ENCODE measurements around the gene PHLDA3.

The PHLDA3 gene

DNA sequence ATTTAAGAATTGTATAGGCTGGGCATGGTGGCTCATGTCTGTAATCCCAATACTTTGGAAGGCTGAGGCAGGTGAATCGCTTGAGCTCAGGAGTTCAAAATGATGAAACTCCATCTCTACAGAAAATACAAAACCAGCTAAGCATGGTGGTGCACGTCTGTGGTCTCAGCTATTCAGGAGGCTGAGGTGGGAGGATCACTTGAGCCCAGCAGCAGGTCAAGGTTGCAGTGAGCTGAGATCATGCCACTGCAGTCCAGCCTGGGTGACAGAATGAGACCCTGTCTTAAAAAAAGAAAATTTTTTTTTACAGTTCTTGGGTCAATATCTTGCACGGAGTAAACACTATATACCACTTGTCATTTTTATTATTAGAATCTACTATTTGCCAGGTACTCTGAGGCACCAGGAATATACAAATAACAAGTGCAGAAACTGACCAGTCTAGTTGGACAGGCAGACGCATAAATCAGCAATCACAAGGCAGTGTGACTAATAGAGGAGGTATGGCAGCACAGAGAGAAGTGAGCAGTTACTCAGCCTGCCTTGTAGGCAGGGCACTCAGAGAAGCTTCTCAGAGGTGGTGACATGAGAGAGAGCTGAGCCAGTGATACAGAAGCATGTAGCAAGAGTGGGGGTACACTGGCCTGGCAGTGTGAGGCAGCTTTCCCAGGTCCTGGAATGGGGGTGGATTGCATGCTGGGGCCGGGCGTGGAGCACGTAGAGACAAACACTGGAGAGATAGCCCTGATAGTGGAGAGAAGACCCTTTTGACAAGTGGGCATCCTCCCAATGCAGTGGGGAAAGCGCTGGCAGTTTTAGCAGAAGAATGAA, 8.0 kb downstream of the PHLDA3 start:
- DNase-seq: peak; percentile 9

DNA sequence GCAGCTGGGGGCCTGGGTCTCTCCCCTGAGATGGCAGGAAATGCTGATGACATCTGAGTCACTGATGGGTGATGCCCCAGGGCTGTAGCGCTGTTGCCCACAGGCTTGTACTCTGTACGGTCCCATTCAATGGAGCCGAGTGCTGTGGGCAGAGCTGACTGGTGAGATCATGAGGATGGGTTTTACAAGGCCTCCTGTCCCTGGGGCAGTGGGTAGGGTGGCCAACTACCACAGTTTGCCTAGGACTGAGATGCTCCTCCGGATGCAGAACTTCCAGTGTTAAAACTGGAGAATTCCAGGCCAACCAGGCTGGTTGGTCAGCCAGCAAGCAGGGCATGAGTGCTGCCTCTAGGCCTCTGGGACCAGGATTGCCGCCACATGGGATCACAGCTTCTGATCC, 9.2 kb downstream of the PHLDA3 start:
- no peak for DNase-seq

DNA sequence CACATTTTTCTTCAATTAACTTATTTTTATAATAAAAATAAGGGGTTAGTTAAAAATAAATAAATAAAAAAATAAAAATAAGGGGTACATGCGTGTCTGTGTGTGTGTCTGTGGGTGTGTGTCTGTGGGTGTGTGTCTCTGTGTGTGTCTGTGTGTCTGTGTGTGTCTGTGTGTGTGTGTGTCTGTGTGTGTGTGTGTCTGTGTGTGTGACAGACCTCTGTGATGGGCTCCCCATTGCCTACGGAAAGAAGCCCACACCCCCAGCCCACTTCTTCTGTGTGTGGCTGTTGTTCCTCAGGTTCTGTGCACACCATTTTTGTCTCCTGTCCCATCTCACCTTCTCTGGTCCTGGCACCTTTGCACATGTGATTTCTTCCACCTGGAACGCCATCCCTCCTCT, 9.9 kb downstream of the PHLDA3 start:
- no peak for DNase-seq

DNA sequence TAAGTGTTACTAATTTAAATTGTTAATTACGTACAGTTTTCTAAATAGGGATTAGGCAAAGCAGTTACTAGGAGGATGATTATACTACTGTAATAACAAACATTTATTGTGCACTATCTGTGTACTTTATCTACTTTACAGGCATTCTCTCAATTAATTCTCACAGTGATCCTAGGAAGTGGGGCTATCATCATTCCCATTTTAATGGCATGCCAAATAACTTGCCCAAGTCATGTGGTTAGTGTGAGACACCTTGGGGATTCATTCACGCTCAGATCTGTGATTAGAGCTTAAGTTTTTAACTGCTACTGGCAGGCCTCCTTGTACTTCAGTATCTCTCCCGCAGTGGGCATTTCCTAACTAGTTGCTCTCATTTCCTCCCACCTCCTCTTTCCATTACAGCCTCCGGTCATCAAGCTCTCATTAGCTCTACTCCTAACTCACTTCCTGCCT, 11.5 kb downstream of the PHLDA3 start:
- no peak for DNase-seq

DNA sequence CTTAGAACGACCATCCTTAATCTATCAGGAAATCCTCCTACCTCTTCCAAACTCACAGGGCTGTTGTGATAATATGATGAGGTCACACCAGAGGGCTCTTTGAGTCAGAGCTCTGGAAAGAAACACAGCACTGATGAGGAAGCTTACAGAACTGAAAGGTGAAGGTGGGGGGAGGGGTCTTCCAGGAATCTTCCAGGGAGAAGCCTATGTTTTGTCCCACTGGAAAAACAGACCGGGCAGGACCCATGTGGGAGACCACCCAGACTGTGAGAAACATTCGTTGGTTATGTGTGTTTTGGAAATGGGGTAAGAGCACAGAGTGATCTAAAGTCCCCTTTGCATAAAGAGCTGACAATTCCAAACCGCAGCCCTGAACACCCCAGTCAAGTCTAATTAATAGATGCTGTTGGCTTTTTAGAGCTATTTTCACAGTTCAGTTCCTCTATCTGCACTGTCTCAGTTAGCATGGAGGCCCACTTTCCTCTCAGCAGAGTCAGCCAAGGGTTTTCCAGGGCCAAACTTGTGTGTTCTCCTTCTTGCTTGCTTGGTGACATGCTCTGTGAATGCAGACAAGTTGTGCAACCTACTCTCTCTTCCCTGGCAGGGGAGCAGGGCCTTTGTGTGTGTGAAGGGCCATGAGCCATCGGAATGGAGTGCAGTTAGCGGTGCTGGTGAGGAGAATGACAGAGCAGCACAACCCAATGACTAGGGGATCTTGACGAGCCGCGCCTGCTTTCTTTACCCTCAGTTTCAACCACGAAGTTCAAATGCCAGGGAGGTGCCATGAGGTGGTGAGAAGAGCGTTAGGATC, 12.3 kb downstream of the PHLDA3 start:
- no peak for DNase-seq

DNA sequence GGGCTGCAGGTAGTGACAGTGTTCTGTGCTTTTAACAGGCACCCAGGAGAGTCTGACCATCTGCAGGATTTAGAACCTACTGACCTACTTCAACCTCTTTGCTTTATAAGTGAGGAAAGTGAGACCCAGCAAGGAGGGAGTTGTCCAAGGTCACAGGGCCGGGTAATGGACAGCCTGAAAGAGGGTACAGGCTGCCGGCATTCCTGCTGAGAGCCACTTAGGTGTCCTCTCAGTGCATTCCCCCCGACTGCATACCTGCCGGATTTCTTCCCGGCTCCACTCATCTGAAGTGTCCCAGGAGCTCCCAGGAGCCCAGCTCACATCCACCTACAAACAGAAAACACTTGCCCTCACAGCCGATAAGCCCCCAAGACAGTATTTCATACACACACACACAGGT, 13.9 kb downstream of the PHLDA3 start:
- DNase-seq: no peak

DNA sequence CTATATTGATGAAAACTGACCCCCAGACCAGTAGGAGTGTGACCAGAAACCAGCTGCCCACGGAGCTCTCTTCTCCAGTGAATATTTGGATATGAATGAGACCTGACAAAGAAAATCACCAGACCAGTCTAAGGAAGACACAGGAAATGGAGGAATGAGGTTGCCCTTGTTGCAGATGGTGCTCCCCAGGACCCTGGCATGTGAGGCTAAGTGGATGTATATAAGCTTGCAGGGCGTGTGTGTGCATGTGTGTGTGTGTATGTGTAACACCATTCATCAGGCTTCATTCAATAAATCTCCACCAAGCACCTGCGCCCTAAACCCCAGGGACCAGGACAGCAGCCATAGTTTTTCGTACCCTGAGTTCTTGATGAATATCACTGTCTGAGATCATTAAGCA, 14.4 kb downstream of the PHLDA3 start:
- DNase-seq: no peak

DNA sequence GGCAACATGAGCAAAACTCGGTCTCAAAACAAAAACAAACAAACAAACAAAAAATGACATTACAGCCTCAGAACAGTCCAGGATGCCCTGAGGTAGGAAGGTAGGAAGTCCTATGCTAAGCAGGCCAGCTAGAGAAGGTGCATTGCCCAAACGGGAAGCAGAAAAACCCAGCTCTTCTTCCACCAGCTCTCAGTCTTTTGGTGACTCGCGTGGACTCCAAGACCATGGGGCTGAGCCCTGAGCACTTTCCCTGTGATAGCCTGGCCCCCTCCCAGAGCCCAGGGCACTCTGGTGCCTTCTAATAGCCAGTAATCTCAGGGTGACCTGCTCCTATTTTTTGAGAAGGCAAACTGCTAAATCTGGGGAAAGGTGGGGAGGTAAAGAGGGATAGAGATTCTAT, 16.1 kb downstream of the PHLDA3 start:
- DNase-seq: no peak

DNA sequence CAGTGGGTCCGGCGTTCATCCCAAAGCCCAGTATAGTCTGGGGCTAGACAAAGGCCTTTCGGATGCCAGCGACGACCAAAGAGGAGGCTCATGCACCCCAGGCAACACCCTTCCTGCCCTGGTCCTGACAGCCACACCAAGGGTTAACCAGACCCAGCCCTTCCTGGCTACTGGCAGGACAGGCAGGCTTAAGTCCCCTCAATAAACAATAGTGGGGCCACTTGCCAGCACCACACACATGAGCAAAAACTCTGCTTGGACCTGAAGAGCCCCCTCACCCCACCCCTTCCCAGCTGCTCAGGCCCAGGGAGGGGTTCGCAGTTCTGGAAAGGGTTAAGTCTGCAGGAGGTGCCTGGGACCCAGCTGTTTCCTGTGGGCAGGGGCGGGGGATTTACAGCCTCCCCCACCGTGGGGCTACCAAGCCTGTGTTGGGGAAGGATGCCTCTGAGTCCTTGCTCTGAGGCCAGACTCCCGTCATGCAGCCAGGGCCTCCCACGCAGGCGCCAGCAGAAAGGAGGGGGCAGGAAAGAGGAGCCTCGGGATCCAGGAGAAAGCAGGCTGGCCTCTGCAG, 18.2 kb downstream of the PHLDA3 start:
- DNase-seq: no peak

DNA sequence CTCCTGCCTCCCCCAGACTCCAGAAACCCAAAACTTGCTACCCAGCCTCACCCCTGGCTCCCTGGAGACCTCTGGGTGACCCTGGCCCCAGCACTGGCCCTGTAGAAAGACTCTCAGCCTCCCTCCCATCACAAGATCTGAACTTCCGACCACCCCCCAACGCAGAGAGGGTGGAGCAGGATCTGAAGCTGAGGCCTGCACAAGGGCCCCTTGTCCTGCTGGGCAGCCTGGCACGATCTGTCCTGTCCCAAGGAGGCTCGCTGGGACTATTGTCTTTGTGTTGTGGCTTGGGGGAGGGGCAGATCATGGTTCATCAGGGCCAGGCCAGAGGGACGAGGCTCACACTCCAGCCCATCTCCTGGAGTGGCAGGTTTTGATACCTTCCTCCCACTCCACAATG, 20.0 kb downstream of the PHLDA3 start:
- no peak for DNase-seq

DNA sequence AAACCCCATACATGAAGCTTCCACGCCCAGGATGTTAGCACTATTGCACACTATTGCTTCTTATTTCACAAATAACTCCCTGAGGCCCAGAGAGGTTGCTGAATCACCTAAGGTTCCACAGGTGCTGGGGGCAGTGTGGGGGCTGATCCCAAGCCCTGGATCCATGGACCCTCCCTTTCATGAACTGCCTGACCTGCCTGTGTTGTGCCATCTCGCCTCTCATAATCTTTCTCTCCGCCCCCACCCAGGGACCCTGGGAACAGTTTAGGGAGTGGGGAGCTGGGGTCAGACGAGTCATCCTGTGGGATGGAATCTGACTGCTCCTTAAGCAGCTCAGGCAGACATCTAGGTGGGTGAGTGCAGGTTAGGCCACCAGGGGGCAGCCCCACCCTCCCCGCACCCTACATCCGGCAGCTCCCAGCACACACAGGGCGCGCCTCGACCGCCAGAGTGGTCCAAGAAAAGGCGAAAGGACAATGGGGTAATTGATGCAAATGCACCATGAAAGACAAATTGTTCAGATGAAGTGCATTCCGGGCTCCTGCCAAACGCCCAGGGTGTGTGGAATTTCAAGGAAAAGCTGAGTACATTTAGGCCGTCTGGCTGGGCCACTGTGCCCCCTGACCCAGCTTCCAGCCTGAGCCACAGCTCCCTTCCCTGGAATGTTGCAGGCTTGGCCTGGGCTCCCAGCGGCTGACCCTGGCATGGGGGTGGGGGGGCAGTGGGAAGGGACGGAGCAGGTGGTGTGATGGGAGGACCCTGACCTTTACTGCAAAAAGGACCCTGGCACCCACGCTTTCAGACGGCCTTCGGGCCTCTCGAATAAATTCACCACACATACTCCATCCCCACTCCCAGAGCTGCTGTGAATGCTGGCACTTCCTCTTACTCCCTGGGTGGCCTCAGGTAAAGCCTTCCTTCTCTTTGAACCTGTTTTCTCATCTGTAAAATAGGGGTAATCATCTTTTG, 20.8 kb downstream of the PHLDA3 start:
- peak; percentile 55 for DNase-seq

DNA sequence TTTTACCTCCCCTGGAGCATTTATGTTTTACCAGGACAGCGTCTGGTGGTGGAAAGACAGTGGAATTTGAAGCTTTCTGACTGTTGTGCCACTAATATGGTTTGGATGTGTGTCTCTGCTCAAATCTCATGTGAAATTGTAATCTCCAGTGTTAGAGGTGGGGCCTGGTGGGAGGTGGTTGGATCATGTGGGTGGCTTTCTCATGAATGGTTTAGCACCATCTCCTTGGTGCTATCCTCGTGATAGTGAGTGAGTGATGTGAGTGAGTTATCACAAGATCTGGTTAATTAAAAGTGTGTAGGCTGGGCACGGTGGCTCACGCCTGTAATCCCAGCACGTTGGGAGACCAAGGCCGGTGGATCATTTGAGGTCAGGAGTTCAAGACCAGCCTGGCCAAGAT, 23.7 kb downstream of the PHLDA3 start:
- no peak for DNase-seq

DNA sequence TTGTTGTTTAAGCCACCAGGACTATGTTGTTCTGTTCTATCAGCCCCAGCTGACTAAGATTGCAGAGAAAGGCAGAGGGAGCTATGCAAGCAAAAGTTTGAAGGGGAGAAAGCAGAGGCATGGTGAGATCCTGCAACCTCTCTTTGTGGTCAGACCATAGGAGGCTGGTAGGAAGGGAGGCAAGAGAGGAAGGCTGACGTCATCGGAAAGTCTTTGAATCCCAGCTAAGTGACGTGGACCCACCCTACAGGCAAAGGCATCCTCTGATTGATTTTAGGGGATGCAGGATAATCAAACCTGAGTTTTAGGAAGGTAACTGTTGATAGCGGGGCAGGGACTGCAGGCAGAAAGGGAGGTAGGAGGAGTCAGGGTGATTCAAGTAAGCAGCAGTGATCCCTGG, 24.2 kb downstream of the PHLDA3 start:
- no peak for DNase-seq

DNA sequence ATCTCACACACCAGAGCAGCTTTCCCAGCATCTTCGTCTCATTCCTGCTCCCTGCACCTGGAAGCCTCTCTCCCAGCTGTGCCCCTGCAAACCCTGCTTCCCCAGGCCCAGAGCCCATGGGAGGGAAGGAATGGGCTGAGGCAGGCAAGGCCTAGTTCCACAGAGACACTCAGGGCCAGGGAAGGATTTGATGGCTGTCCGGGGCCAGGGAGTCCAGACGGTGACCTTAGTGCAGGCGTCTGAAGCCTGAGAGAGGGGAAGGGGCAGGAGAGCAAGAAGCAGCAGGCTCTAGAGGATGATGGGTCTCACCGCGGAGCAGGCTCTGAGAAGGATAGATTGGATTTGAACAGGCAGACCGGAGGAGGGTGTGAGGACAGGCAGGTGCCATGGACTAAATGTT, 25.2 kb downstream of the PHLDA3 start:
- no peak for DNase-seq

DNA sequence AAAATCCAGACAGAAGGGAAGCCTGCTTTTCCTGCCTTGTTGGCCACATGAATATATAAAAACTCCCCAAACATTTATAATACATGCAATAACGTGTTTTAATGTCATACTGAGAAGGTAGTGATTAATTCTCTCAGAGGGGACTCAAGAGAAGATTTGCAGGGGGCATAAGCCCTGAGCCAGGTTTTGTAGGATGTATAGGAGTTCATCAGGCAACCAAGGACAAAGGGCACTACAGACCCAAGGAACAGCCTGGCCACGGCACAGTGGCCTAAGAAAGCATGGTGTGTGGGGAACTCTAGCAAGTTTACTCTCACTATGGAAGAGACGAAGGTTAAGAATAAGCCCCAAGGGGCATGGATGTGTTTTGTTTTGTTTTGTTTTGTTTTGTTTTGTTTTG, 32.0 kb downstream of the PHLDA3 start:
- DNase-seq: no peak

DNA sequence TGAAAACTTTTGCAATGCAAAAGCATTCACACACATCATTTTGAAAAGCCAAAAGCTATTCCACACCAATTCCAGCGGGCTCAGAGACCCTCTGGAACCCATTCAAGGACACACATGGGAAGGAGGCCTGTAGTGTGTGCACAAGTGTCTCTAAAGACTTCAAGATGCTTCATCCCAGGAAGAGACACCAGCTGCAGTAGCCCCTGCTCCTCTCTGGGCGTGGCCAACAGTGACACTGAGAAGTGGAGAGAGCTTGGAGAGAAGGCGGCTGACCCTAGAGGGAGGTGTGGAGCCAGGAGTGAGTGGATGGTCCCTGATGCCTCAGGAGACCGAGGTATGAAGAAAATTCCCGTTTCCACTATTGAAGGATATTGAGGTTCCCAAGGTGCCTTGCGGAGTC, 32.6 kb downstream of the PHLDA3 start:
- DNase-seq: no peak

DNA sequence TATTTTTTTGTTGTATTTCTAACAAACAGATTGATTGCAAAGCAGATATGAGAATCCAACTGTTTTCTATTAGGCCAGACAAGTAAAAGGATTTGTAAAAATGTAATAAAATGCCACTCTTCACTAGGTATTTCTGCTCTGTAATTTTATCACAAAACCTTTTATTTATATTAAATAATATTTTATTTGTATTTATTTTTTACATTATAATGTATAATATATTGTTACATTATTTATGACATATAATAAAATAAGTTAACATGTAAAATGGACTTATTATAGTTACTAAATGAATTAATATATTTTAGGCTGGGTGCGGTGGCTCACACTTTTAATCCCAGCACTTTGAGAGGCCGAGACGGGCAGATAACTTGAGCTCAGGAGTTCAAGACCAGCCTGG, 34.7 kb downstream of the PHLDA3 start:
- no peak for DNase-seq

DNA sequence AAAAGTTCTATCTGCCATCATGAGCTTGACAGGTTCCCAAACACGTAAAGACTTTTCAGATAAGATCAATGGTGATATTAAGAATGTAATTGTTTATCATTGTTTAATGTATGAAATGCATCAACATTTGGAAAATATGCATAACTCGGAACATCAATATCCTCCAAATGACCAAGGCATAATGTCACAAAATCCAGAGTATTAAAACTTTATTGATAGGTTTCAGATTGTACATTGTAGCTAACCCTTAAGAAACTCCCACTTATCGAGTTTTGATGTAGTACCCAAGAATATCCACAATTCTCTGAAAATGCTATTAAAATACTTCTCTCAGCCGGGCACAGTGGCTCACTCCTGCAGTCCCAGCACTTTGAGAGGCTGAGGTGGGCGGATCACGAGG, 35.4 kb downstream of the PHLDA3 start:
- DNase-seq: no peak

DNA sequence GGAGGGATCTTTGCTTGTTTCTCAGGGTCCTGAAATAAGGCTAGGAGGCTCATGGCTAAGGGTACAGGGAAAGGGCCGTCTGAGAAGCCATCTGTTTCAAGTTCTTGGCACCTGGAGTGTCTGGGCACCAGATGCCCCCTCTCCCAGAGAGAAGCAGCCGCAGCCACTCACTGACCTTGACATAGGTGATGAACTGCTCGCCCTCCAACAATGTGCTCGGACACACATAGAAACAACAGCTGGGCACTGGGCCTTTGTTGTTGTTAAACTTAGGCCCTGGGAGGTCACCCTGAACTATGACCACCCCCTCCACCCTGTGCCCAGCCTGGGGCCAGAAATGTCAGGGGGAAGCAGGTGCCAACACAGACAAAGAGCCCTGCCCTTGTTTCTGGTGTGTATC, 38.2 kb downstream of the PHLDA3 start:
- DNase-seq: no peak

DNA sequence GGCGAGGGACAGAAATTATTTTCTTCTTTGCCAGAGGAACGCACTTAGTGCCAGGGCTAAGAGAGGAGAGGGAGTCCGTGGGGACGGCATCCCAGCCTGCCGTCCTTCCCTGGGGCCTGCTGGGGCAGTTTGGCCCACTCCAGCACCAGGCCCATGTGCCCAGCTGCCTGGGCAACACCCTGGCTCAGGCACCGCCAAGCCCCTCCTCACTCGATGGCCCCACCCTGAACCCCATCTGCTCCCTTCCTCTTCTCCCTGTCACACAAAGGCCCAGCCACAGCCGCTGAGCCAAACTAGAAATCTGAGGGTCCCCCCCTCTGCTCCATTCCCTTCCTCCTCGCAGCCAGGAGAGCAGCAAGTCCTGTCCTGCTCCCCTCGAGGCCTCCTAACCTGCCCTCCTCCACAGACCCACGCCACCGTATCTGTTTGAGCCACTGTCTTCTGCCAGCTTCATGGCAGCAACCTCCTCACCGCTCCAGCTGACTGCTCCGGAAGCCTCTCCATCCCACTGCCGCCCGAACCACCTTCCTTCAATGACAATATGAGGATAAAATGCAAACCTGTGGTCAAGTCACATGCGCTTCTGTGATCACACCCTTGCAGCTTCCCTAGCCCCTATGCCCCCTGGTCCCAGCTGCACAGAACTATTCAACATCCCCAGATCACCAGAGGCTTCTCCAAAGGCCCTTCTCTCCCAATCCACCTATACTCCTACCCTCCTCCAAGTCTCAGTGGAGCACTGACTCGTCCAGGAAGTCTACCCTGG, 39.1 kb downstream of the PHLDA3 start:
- DNase-seq: no peak

DNA sequence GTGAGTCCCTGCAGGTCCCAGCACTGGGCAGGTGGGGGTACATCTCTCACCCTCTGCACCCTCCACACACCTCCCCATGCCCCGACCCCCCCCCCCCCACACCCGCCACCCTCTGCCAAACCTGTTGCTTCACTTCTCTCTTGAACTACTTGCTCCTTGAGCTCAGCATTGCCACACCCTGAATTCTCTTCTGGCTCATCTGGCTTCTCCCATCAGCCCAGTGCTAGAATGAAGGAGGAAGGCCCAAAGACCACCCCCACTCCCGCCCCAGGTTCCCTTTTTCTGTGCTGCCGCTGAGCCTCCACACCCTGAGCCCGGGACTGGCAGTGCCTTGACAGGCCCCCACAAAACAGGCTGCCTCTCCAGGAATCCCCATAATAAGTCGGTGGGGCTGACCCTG, 41.0 kb downstream of the PHLDA3 start:
- no peak for DNase-seq

Measured in NCI-H774 (cell line).